Natural killer cell (primary cell): ENCODE results near the gene PSMD11. TPM values are rescaled to one million over a fixed set of nuclear protein-coding genes. Genes with fewer than 3 reads are reported as not detected.

Experiments used
- ATAC-seq, 3 donors: fragments of 150-1000 bp in 2 of 3; fragments of 200-7000 bp in 1 of 3; cut with Tn5 transposase; 1 replicate in 1 of 3; 2 replicates in 2 of 3; pipeline ENCODE4 v1.10.0; 2021; ENCODE audit warnings: mild to moderate bottlenecking in 2 of 3, moderate library complexity in 2 of 3
- DNase-seq, 2 donors: peaks; one replicate each; pipeline versions ENCODE4 v3.0.0 to v3.0.0-alpha.2; 2013 to 2021; ENCODE audit warnings: mixed read lengths in 1 of 2
- H3K27ac ChIP-seq: one replicate; pipeline ENCODE4 v1.5.1; 2013; ENCODE audit warnings: mild to moderate bottlenecking, low read length
- H3K27me3 ChIP-seq: one replicate; pipeline ENCODE4 v1.6.1; 2013; ENCODE audit warnings: low read length; ENCODE audit not compliant: control insufficient read depth, insufficient read depth
- H3K36me3 ChIP-seq: one replicate; pipeline ENCODE4 v1.6.1; 2013; ENCODE audit warnings: low read length; ENCODE audit not compliant: control insufficient read depth, insufficient read depth
- H3K4me1 ChIP-seq: one replicate; pipeline ENCODE4 v1.6.1; 2013; ENCODE audit warnings: low read length; ENCODE audit not compliant: control insufficient read depth, insufficient read depth
- H3K4me3 ChIP-seq: one replicate; pipeline ENCODE4 v1.5.1; 2013; ENCODE audit warnings: low read length
- H3K9me3 ChIP-seq: one replicate; pipeline ENCODE4 v1.6.1; 2013; ENCODE audit warnings: low read length; ENCODE audit not compliant: control insufficient read depth, insufficient read depth
- H3K27ac Mint-ChIP-seq, 2 donors: one replicate each; pipeline ENCODE4 v1.8.0; 2022; ENCODE audit warnings: mild to moderate bottlenecking in 2 of 2, mixed read lengths in 2 of 2, moderate library complexity in 1 of 2
- H3K27me3 Mint-ChIP-seq, 2 donors: one replicate each; pipeline ENCODE4 v1.8.0; 2022; ENCODE audit warnings: low read depth in 2 of 2, mixed read lengths in 2 of 2
- H3K36me3 Mint-ChIP-seq: one replicate; pipeline ENCODE4 v1.8.0; 2022; ENCODE audit warnings: mixed read lengths
- H3K4me1 Mint-ChIP-seq, 2 donors: one replicate each; pipeline ENCODE4 v1.8.0; 2022; ENCODE audit warnings: mixed read lengths in 2 of 2
- H3K4me3 Mint-ChIP-seq: one replicate; pipeline ENCODE4 v1.8.0; 2022; ENCODE audit warnings: mild to moderate bottlenecking, moderate library complexity, mixed read lengths
- H3K9me3 Mint-ChIP-seq, 2 donors: one replicate each; pipeline ENCODE4 v1.8.0; 2022; ENCODE audit warnings: mixed read lengths in 2 of 2
- WGBS: methylation state at CpG from one replicate; pipeline ENCODE4 v1.1.7; 2013; ENCODE audit warnings: missing lambda C conversion rate; ENCODE audit not compliant: insufficient coverage; 5-methylcytosine and 5-hydroxymethylcytosine counted together
- intact Hi-C: fragments of 100-400 bp; cut with micrococcal nuclease; formaldehyde crosslinking; loops from one replicate; pipeline ENCODE4 v1.14.2; 2022
- total RNA-seq, 4 donors: library from RNA; stranded (reverse); fragments of 120-200 nt in 1 of 4; gene quantifications; one replicate each; pipeline versions ENCODE4 v1.2.3 to v1.2.4, GENCODE V29; 2013 to 2022
- TF ChIP-seq, protein P1 (sequence below): fragments of 200-600 bp; IDR thresholded peaks from one replicate; pipeline ENCODE4 v1.8.0; 2022; ENCODE audit warnings: antibody characterized with exemption

The PSMD11 gene
- total RNA-seq, 3 donors from 2014 or later (not counting 1 experiment from before 2014, with no cell fraction given): 83.4 to 108 (median 105) TPM

DNA sequence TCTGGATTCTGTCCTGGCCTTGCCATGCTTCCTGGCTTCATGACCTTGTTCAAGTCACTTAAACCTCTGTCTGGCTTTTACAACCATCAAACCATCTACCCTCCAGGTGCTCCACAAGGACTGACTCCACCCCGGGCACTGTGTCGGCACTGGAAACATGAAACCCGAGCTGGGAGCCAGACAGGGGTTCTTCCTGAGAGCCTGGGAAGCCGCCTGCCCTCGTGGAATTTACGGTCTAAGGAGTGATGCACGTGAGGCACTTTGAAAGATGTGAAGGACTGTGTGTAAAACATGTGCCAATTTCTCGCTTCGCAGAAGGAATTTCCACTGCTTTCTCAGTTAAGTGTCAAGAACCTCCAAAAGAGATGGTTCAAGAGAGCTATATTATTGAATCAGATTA is 54.1 kb downstream of the PSMD11 start:
- Histone ChIP-seq H3K27me3 (no peaks in the 10 kb centered on the region), H3K4me1 (peaks cover 50% of the 10 kb centered on the region), H3K27ac (no peak overlapping the region), H3K36me3 (no peaks in the 10 kb centered on the region), H3K9me3 (no peaks in the 10 kb centered on the region), H3K4me3 (no peak overlapping the region)
- ATAC-seq (no peak), DNase-seq (no peak)
- TF ChIP-seq, protein P1, sequence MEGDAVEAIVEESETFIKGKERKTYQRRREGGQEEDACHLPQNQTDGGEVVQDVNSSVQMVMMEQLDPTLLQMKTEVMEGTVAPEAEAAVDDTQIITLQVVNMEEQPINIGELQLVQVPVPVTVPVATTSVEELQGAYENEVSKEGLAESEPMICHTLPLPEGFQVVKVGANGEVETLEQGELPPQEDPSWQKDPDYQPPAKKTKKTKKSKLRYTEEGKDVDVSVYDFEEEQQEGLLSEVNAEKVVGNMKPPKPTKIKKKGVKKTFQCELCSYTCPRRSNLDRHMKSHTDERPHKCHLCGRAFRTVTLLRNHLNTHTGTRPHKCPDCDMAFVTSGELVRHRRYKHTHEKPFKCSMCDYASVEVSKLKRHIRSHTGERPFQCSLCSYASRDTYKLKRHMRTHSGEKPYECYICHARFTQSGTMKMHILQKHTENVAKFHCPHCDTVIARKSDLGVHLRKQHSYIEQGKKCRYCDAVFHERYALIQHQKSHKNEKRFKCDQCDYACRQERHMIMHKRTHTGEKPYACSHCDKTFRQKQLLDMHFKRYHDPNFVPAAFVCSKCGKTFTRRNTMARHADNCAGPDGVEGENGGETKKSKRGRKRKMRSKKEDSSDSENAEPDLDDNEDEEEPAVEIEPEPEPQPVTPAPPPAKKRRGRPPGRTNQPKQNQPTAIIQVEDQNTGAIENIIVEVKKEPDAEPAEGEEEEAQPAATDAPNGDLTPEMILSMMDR: no peak
- Mint-ChIP-seq H3K36me3 (no peaks in the 10 kb centered on the region), H3K27me3 (no peaks in the 10 kb centered on the region), H3K4me1 (peaks cover 28 to 37% of the 10 kb centered on the region in 2 donors), H3K27ac (no peak overlapping the region), H3K9me3 (no peaks in the 10 kb centered on the region), H3K4me3 (no peak overlapping the region)
- intact Hi-C loops: no loop called here
- 91% methylated on average over 9 of the region's 9 CpGs for WGBS

DNA sequence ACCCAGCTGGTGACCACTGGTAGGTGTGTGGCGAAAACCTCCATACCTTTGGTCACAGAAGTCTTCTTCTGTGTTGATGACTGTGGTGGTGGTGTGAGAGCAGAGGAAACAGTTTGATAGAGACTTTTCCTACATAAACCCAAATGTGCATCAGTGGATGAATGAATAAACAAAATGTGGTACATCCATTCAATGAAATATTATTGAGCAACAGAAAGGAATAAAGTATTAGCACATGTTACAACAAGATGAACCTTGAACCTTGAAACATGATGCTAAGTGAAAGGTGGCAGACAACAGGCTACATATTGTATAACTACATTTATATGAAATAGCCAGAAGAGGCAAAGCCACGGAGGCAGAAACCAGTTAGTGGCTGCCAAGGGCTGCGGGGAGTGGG is 57.7 kb downstream of the PSMD11 start:
- intact Hi-C loops: loop anchor here (2.0 kb wide), 1 partner anchor 15 kb away; the partner anchor contains the start of gene CDK5R1

DNA sequence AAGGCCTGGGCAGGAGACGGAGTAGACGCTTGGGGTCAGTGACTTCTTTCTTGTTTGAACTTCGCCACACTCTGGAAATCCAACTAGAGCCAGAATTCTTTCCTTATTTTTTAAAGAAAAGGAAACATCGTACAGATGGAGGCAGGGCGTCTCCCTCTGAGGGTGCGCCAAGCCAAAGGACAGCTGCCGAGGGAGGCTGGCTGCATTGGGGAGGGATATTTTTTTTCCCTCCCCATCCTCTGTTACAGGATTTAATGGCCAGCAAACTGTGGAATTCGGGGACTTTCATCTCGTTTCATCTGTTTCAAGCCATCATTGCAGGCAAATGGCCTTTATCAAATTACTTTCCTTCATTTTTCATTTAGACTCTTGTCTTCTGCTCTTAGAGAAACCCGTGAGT is 58.4 kb downstream of the PSMD11 start:
- intact Hi-C loops: loop anchor here (1.0 to 2.0 kb wide), 3 partner anchors 15 to 21 kb away; partner anchors contain the start of gene CDK5R1
- H3K36me3 Mint-ChIP-seq: no peaks in the 10 kb centered on the region
- H3K27me3 ChIP-seq: no peaks in the 10 kb centered on the region
- TF ChIP-seq, protein P1: no peak
- H3K9me3 Mint-ChIP-seq: no peaks in the 10 kb centered on the region
- ATAC-seq: no peak
- H3K27me3 Mint-ChIP-seq: no peaks in the 10 kb centered on the region
- H3K9me3 ChIP-seq: no peaks in the 10 kb centered on the region
- peaks cover 58 to 60% of the 10 kb centered on the region in 2 donors for H3K4me1 Mint-ChIP-seq
- peak overlapping the region; percentile 95 for H3K27ac ChIP-seq
- DNase-seq: no peak
- no peak overlapping the region for H3K4me3 ChIP-seq
- peak overlapping the region; percentile 77 for H3K4me3 Mint-ChIP-seq
- peak overlapping the region; percentile 95 to 98 for H3K27ac Mint-ChIP-seq
- H3K4me1 ChIP-seq: peaks cover 63% of the 10 kb centered on the region
- no peaks in the 10 kb centered on the region for H3K36me3 ChIP-seq
- WGBS: 92% methylated on average over 6 of the region's 10 CpGs

More for the DNA sequence above, 57.7 kb downstream of the PSMD11 start:
- DNase-seq: no peak
- H3K36me3 ChIP-seq: no peaks in the 10 kb centered on the region
- H3K36me3 Mint-ChIP-seq: no peaks in the 10 kb centered on the region
- no peak for ATAC-seq
- H3K9me3 ChIP-seq: no peaks in the 10 kb centered on the region
- TF ChIP-seq, protein P1: no peak
- H3K27me3 ChIP-seq: no peaks in the 10 kb centered on the region
- H3K4me3 ChIP-seq: no peak overlapping the region
- WGBS: 79% methylated on average over 3 of the region's 3 CpGs
- peaks cover 58% of the 10 kb centered on the region for H3K4me1 ChIP-seq
- H3K27ac Mint-ChIP-seq: peak overlapping the region; percentile 95 to 98
- H3K27me3 Mint-ChIP-seq: no peaks in the 10 kb centered on the region
- H3K27ac ChIP-seq: no peak overlapping the region
- no peaks in the 10 kb centered on the region for H3K9me3 Mint-ChIP-seq
- peak overlapping the region; percentile 74 for H3K4me3 Mint-ChIP-seq
- peaks cover 52 to 55% of the 10 kb centered on the region in 2 donors for H3K4me1 Mint-ChIP-seq
